HepG2 (cell line): ENCODE data around the gene ZNF831. TPM values are rescaled to one million over a fixed set of nuclear protein-coding genes. Genes with fewer than 3 reads are reported as not detected.

Experiments used
- ATAC-seq: fragments of 200-7000 bp; cut with Tn5 transposase; 3 replicates; pipeline ENCODE4 v1.9.1; 2020; ENCODE audit warnings: mild to moderate bottlenecking, moderate library complexity
- BruUV-seq: library from RNA; stranded (reverse); fragments of 400-500 nt; replicated peaks from 2 replicates; lab custom pipeline; 2021; lab: Mats Ljungman, UMichigan
- CTCF ChIA-PET: fragments of 300-600 bp; formaldehyde crosslinking; extraction: SDS; loops from one replicate; lab custom pipeline; 2021; ENCODE audit warnings: low total read pairs, inconsistent platforms, low intra/inter-chr PET ratio; lab: Yijun Ruan, JAX
- POLR2A ChIA-PET: fragments of 350-600 bp; sonication (Branson Sonifier 250); formaldehyde crosslinking; loops from one replicate; lab custom pipeline; 2020; ENCODE audit warnings: antibody characterized with exemption, inconsistent platforms; lab: Yijun Ruan, JAX
- DNase-seq: peaks from one replicate; pipeline ENCODE4 v3.0.0-alpha.2; 2015; ENCODE audit warnings: low spot score
- FAIRE-seq: peaks from 3 replicates; lab custom pipeline; 2011; peaks lifted over from hg19 to GRCh38; lab: Jason Lieb, UNC
- H2AFZ ChIP-seq: one replicate; pipeline ENCODE4 v1.6.1; 2011; ENCODE audit warnings: low read length, inconsistent platforms
- H3K27ac ChIP-seq: fragments of 300-600 bp; 3 replicates; pipeline ENCODE4 v1.8.0; 2011; ENCODE audit warnings: mixed run types, mild to moderate bottlenecking, mixed read lengths, low read length, inconsistent platforms; ENCODE audit not compliant: insufficient read depth; ENCODE audit errors: extremely low read length
- H3K27me3 ChIP-seq, 2 experiments: fragments of 200-600 bp in 1 of 2; 2 replicates in 1 of 2; 3 replicates in 1 of 2; pipeline versions ENCODE4 v1.6.0 to v1.8.0; 2011; ENCODE audit warnings: low read length in 2 of 2, mild to moderate bottlenecking in 2 of 2, moderate library complexity in 2 of 2, inconsistent platforms in 1 of 2; ENCODE audit not compliant: insufficient read depth in 2 of 2, control insufficient read depth in 1 of 2
- H3K36me3 ChIP-seq, 2 experiments: fragments of 200-600 bp in 1 of 2; replicated peaks in 1 of 2; 2 replicates in 1 of 2; 3 replicates in 1 of 2; pipeline versions ENCODE4 v1.5.1 to v1.8.0; 2011; ENCODE audit warnings: low read length in 2 of 2, inconsistent platforms in 1 of 2; ENCODE audit not compliant: insufficient read depth in 2 of 2, control insufficient read depth in 1 of 2
- H3K4me1 ChIP-seq: 2 replicates; pipeline ENCODE4 v1.5.1; 2012; ENCODE audit warnings: low read length, inconsistent platforms; ENCODE audit not compliant: insufficient read depth
- H3K4me2 ChIP-seq: 2 replicates; pipeline ENCODE4 v1.6.0; 2011; ENCODE audit warnings: low read depth, low read length, inconsistent platforms
- H3K4me3 ChIP-seq, 3 experiments: fragments of 200-600 bp in 1 of 3; sonication (generic), shearing (Covaris generic) in 1 of 3; replicated peaks in 1 of 3; 2 replicates each; pipeline ENCODE4 v1.5.1; 2011 to 2016; ENCODE audit warnings: low read length in 3 of 3, inconsistent platforms in 2 of 3, low read depth in 2 of 3, mild to moderate bottlenecking in 2 of 3, control low read depth in 1 of 3, mixed read lengths in 1 of 3; ENCODE audit not compliant: insufficient read depth in 1 of 3
- H3K79me2 ChIP-seq: one replicate; pipeline ENCODE4 v1.6.1; 2011; ENCODE audit warnings: low read length, inconsistent platforms; ENCODE audit not compliant: insufficient read depth
- H3K9ac ChIP-seq: 2 replicates; pipeline ENCODE4 v1.6.0; 2011; ENCODE audit warnings: mild to moderate bottlenecking, low read depth, low read length, inconsistent platforms; ENCODE audit not compliant: insufficient read depth
- H3K9me3 ChIP-seq: 2 replicates; pipeline ENCODE4 v1.5.1; 2012; ENCODE audit warnings: mild to moderate bottlenecking, low read length
- H4K20me1 ChIP-seq: 2 replicates; pipeline ENCODE4 v1.6.0; 2011; ENCODE audit warnings: inconsistent platforms, mild to moderate bottlenecking, low read length, moderate library complexity; ENCODE audit not compliant: insufficient read depth
- AGO1 ChIP-seq: fragments of 200-400 bp; formaldehyde crosslinking; IDR thresholded peaks from 2 replicates; pipeline ENCODE4 v1.6.1; 2017; ENCODE audit warnings: mild to moderate bottlenecking, low read depth, low read length, moderate library complexity; ENCODE audit not compliant: poor library complexity, severe bottlenecking
- AHR ChIP-seq: IDR thresholded peaks from 2 replicates; pipeline ENCODE4 v1.6.1; 2018; ENCODE audit warnings: missing genetic modification reagents, missing compliant biosample characterization
- DNMT3B ChIP-seq: conservative IDR thresholded peaks from 2 replicates; pipeline ENCODE4 v1.6.1; 2016; ENCODE audit warnings: missing biosample characterization, control low read depth
- KDM3A ChIP-seq: IDR thresholded peaks from 2 replicates; pipeline ENCODE4 v1.6.1; 2018; ENCODE audit warnings: low read depth, missing compliant biosample characterization
- MAZ ChIP-seq, 2 experiments: sonication (generic) in 1 of 2; formaldehyde crosslinking in 1 of 2; IDR thresholded peaks; 2 replicates each; pipeline versions ENCODE4 v1.5.0 to v1.6.1; 2012 to 2020; ENCODE audit warnings: low read depth in 2 of 2, mild to moderate bottlenecking in 2 of 2, borderline replicate concordance in 1 of 2, improper control_type of control experiment in 1 of 2, low read length in 1 of 2, missing genetic modification reagents in 1 of 2, moderate library complexity in 1 of 2
- RAD21 ChIP-seq: fragments of 450-650 bp; formaldehyde crosslinking; IDR thresholded peaks from 2 replicates; pipeline ENCODE4 v1.5.0; 2020; ENCODE audit warnings: mild to moderate bottlenecking
- REPIN1 ChIP-seq: sonication (generic); formaldehyde crosslinking; IDR thresholded peaks from 2 replicates; pipeline ENCODE4 v1.8.0; 2022; ENCODE audit warnings: missing genetic modification reagents, low read depth, mild to moderate bottlenecking, borderline replicate concordance
- REXO4 ChIP-seq: sonication (generic); formaldehyde crosslinking; IDR thresholded peaks from 2 replicates; pipeline ENCODE4 v1.8.0; 2022; ENCODE audit warnings: missing genetic modification reagents, mild to moderate bottlenecking, borderline replicate concordance
- YEATS4 ChIP-seq: sonication (generic); formaldehyde crosslinking; IDR thresholded peaks from 2 replicates; pipeline ENCODE4 v1.4.0; 2020; ENCODE audit warnings: missing genetic modification reagents, borderline replicate concordance
- ZFP1 ChIP-seq: IDR thresholded peaks from 2 replicates; pipeline ENCODE4 v1.6.1; 2016
- ZFYVE20 ChIP-seq: sonication (generic); formaldehyde crosslinking; IDR thresholded peaks from 2 replicates; pipeline ENCODE4 v1.8.0; 2023; ENCODE audit warnings: low read depth, mild to moderate bottlenecking, moderate library complexity, missing genetic modification reagents, borderline replicate concordance
- ZNF24 ChIP-seq: fragments of 450-650 bp; IDR thresholded peaks from 2 replicates; pipeline ENCODE4 v1.6.1; 2017; ENCODE audit warnings: antibody characterized with exemption, mild to moderate bottlenecking
- ZNF282 ChIP-seq: fragments of 450-650 bp; IDR thresholded peaks from 2 replicates; pipeline ENCODE4 v1.6.1; 2018; ENCODE audit not compliant: partially characterized antibody
- ZNF430 ChIP-seq: sonication (generic); formaldehyde crosslinking; IDR thresholded peaks from 2 replicates; pipeline ENCODE4 v1.9.0; 2021; ENCODE audit warnings: mild to moderate bottlenecking, missing genetic modification reagents
- ZNF616 ChIP-seq: sonication (generic); formaldehyde crosslinking; IDR thresholded peaks from 2 replicates; pipeline ENCODE4 v1.5.0; 2020; ENCODE audit warnings: low read depth, mild to moderate bottlenecking, missing genetic modification reagents
- ZNF83 ChIP-seq: sonication (generic); formaldehyde crosslinking; IDR thresholded peaks from 2 replicates; pipeline ENCODE4 v1.4.0; 2020; ENCODE audit warnings: missing genetic modification reagents, mild to moderate bottlenecking, borderline replicate concordance
- WGBS: methylation state at CpG from one replicate; pipeline ENCODE4 v1.1.6; 2017; ENCODE audit warnings: low lambda C conversion rate; 5-methylcytosine and 5-hydroxymethylcytosine counted together
- in situ Hi-C: cut with HindIII; loops from 2 replicates; pipeline ENCODE4 v1.10.0; 2017; ENCODE audit warnings: low pct_unique_long_range_greater_than_20kb; ENCODE audit not compliant: extremely low pct_ligation_motif_present
- intact Hi-C: fragments of 100-400 bp; cut with micrococcal nuclease; formaldehyde crosslinking; loops from one replicate; pipeline ENCODE4 v1.10.0; 2022; ENCODE audit not compliant: unreplicated experiment
- polyA plus RNA-seq, 8 experiments: library from polyadenylated mRNA; depleted of rRNA in 3 of 8; stranded (reverse) in 7 of 8; unstranded in 1 of 8; fragments of >200 nt; fragmentation: Illumina TruSeq in 4 of 8; extraction: Trizol in 4 of 8; gene quantifications; 2 replicates each; pipeline versions ENCODE4 v1.2.1 to v1.2.3, GENCODE V29; 2011 to 2016; ENCODE audit warnings: low read depth in 4 of 8, missing spikeins in 1 of 8, mixed read lengths in 1 of 8; ENCODE audit not compliant: insufficient read depth in 1 of 8
- total RNA-seq, 5 experiments: library from RNA; depleted of rRNA; stranded (reverse); fragments of >200 nt; fragmentation: Illumina TruSeq; extraction: Trizol; gene quantifications; 2 replicates each; pipeline ENCODE4 v1.2.3, GENCODE V29; 2016; ENCODE audit warnings: low read depth in 1 of 5
- TF ChIP-seq, protein P1 (sequence below): sonication (generic); formaldehyde crosslinking; IDR thresholded peaks from 2 replicates; pipeline ENCODE4 v1.4.0; 2020; ENCODE audit warnings: mild to moderate bottlenecking, missing genetic modification reagents
- TF ChIP-seq, protein P2 (sequence below): sonication (generic); formaldehyde crosslinking; IDR thresholded peaks from 2 replicates; pipeline ENCODE4 v1.5.1; 2020; ENCODE audit warnings: mild to moderate bottlenecking, missing genetic modification reagents, borderline replicate concordance

ZNF831 gene
- total and polyA plus RNA-seq, 2 of the 13 experiments (the other 11 are each of a cell fraction or from before 2014, with no cell fraction given): not detected

DNA sequence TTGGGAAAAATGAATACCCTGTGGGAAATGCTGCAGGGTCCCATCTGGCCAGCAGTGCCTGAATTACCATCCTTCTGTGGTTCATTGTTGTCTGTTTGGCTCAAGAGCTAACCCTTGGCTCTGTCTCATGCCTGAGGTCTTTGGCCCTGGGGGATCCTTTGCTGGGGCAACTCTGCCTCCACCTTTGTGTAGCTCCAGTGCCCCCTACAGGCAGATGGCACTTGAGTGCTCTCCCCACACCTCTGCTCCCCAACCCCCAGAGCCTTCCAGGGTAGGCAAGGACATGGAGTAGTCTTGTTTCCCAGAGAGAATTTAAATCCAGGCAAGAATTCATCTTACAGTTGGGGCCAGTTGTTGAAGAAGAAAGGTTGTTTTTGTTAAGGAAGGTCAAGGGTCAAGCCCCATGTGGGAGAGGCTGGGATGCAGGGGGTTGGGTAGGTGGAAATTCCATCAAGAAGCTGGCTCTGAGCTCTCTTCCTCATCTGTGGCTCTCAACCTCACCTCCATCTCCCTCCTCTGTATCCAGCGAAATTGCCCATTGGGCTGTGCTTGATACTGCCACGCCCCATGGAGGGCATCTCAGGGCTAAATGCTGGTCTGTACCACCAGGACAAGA is 44.2 kb downstream of the ZNF831 start (continued):
- peak; percentile 52 for TF ChIP-seq RAD21 (CRISPR knock-in tag)
- TF ChIP-seq MAZ (IDR thresholded peaks at IDR 0.05; ENCODE audit: borderline replicate concordance, low read depth, low read length): 0 out of 2 replicates have a peak, but pooled peaks have one; percentile 27
- no peak for TF ChIP-seq MAZ (CRISPR knock-in tag; IDR thresholded peaks at IDR 0.05; ENCODE audit: low read depth)
- TF ChIP-seq, all 625 proteins: peak for 10

- Histone ChIP-seq H2AFZ (no peak overlapping the region), H3K9ac (no peak overlapping the region), H4K20me1 (no peaks in the 10 kb centered on the region), H3K79me2 (no peaks in the 10 kb centered on the region), H3K4me3 (no peak overlapping the region), H3K27ac (no peak overlapping the region), H3K27me3 (peaks cover 3 to 32% of the 10 kb centered on the region in 2 experiments; a peak in 3 of 5 replicates), H3K4me1 (no peaks in the 10 kb centered on the region), H3K9me3 (no peaks in the 10 kb centered on the region), H3K36me3 (no peaks in the 10 kb centered on the region), H3K4me2 (no peak overlapping the region)
- CTCF ChIA-PET: no interaction called here
- 21% methylated on average over 7 of the region's 11 CpGs for WGBS
- BruUV-seq: no TSS peak
- in situ Hi-C loops: no loop called here
- DNase-seq: no peak
- POLR2A ChIA-PET: no interaction called here
- ATAC-seq: no peak
- intact Hi-C loops: no loop called here
- FAIRE-seq: no peak
- TF ChIP-seq, protein P1, sequence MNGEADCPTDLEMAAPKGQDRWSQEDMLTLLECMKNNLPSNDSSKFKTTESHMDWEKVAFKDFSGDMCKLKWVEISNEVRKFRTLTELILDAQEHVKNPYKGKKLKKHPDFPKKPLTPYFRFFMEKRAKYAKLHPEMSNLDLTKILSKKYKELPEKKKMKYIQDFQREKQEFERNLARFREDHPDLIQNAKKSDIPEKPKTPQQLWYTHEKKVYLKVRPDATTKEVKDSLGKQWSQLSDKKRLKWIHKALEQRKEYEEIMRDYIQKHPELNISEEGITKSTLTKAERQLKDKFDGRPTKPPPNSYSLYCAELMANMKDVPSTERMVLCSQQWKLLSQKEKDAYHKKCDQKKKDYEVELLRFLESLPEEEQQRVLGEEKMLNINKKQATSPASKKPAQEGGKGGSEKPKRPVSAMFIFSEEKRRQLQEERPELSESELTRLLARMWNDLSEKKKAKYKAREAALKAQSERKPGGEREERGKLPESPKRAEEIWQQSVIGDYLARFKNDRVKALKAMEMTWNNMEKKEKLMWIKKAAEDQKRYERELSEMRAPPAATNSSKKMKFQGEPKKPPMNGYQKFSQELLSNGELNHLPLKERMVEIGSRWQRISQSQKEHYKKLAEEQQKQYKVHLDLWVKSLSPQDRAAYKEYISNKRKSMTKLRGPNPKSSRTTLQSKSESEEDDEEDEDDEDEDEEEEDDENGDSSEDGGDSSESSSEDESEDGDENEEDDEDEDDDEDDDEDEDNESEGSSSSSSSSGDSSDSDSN: no peak
- no peak for TF ChIP-seq ZFP1 (CRISPR knock-in tag)
- TF ChIP-seq AGO1: no peak
- no peak for TF ChIP-seq DNMT3B
- TF ChIP-seq ZNF24: no peak
- TF ChIP-seq ZFYVE20 (CRISPR knock-in tag): no peak
- TF ChIP-seq ZNF430 (CRISPR knock-in tag): no peak
- no peak for TF ChIP-seq YEATS4
- no peak for TF ChIP-seq KDM3A (CRISPR knock-in tag)
- no peak for TF ChIP-seq REPIN1 (CRISPR knock-in tag)
- TF ChIP-seq AHR (CRISPR knock-in tag): no peak
- TF ChIP-seq ZNF616 (CRISPR knock-in tag): no peak
- no peak for TF ChIP-seq ZNF83 (CRISPR knock-in tag)
- TF ChIP-seq REXO4 (CRISPR knock-in tag): no peak
- TF ChIP-seq, protein P2, sequence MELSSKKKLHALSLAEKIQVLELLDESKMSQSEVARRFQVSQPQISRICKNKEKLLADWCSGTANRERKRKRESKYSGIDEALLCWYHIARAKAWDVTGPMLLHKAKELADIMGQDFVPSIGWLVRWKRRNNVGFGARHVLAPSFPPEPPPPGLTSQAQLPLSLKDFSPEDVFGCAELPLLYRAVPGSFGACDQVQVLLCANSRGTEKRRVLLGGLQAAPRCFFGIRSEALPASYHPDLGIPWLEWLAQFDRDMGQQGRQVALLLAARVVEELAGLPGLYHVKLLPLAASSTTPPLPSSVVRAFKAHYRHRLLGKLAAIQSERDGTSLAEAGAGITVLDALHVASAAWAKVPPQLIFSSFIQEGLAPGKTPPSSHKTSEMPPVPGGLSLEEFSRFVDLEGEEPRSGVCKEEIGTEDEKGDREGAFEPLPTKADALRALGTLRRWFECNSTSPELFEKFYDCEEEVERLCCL: no peak
- TF ChIP-seq ZNF282: no peak
Measured at GRCh38 chr20:59210186-59210585, 46.6 kb downstream of the ZNF831 start.
